ENCODE data around the gene PTPRG. TPM values are rescaled to one million over a fixed set of nuclear protein-coding genes. Genes with fewer than 3 reads are reported as not detected.

PTPRG gene
- total RNA-seq, 2 donors from 2014 or later, result 26.0 to 26.3 TPM

DNA sequence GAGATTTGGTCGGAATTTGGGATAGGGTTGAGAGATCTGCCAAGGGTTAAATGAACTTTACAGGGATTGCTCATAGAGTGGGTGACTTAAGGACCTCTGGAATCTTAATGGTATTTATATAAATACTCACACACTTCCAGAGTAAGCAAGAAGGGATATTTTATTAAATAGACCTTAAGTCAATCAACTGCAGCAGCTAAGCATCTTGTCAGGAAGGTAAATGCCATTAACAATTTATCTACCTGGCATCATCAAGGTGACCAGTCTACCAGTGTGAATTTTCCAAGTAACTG lies 688.1 kb downstream of the PTPRG start:
- H3K9me3 ChIP-seq, result no peaks in the 10 kb centered on the region
- DNase-seq, result no peak
- no peak overlapping the region for H3K27ac ChIP-seq
- no peak overlapping the region for H3K9ac ChIP-seq (ENCODE audit: low read depth in 2 of 2, low read length in 2 of 2)
- no peaks in the 10 kb centered on the region for H3K4me1 ChIP-seq
- no peaks in the 10 kb centered on the region for H3K36me3 ChIP-seq
- TF ChIP-seq, protein P1, sequence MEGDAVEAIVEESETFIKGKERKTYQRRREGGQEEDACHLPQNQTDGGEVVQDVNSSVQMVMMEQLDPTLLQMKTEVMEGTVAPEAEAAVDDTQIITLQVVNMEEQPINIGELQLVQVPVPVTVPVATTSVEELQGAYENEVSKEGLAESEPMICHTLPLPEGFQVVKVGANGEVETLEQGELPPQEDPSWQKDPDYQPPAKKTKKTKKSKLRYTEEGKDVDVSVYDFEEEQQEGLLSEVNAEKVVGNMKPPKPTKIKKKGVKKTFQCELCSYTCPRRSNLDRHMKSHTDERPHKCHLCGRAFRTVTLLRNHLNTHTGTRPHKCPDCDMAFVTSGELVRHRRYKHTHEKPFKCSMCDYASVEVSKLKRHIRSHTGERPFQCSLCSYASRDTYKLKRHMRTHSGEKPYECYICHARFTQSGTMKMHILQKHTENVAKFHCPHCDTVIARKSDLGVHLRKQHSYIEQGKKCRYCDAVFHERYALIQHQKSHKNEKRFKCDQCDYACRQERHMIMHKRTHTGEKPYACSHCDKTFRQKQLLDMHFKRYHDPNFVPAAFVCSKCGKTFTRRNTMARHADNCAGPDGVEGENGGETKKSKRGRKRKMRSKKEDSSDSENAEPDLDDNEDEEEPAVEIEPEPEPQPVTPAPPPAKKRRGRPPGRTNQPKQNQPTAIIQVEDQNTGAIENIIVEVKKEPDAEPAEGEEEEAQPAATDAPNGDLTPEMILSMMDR (IDR thresholded peaks at IDR 0.05), result no peak
- H3K4me3 ChIP-seq, result no peak overlapping the region
- no peaks in the 10 kb centered on the region for H3K27me3 ChIP-seq
- intact Hi-C loops (cut with DNase I), result no loop called here

DNA sequence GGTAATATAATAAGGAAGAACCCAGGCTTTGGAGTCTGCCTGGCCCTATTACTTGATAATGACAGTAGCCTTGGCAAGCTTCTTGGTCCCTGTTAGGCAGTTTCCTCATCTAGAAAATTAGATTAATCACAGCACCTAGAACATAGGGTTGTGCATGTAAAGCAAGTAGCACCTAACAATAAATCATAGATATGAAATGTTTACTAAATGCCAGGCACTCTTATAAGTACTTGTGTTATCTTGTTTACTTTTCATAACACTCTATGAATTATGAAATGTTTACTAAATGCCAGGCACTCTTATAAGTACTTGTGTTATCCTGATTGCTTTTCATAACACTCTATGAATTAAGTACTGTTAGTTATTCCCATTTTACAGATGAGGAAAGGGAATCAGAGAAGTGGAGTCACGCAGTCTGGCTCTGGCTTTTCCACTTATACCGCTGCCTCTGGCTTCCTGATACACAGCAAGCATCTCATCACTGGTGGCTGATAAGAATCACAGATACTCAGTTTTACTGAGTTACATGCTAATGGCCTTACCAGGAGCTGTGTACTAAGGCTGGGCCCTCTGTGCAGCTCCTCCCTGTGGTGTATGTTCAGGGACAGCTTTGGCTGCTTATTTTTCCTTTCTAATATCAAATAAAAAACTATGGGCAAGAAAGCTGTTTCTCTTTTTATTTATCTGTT lies 688.6 kb downstream of the PTPRG start:
- no peaks in the 10 kb centered on the region for H3K9me3 ChIP-seq
- no peak overlapping the region for H3K9ac ChIP-seq (ENCODE audit: low read depth in 2 of 2, low read length in 2 of 2)
- TF ChIP-seq, protein P1 (IDR thresholded peaks at IDR 0.05), result no peak
- no peak overlapping the region for H3K4me3 ChIP-seq
- intact Hi-C loops (cut with DNase I), result no loop called here
- H3K27ac ChIP-seq, result no peak overlapping the region
- DNase-seq, result no peak
- H3K36me3 ChIP-seq, result no peaks in the 10 kb centered on the region
- no peaks in the 10 kb centered on the region for H3K4me1 ChIP-seq
- no peaks in the 10 kb centered on the region for H3K27me3 ChIP-seq

DNA sequence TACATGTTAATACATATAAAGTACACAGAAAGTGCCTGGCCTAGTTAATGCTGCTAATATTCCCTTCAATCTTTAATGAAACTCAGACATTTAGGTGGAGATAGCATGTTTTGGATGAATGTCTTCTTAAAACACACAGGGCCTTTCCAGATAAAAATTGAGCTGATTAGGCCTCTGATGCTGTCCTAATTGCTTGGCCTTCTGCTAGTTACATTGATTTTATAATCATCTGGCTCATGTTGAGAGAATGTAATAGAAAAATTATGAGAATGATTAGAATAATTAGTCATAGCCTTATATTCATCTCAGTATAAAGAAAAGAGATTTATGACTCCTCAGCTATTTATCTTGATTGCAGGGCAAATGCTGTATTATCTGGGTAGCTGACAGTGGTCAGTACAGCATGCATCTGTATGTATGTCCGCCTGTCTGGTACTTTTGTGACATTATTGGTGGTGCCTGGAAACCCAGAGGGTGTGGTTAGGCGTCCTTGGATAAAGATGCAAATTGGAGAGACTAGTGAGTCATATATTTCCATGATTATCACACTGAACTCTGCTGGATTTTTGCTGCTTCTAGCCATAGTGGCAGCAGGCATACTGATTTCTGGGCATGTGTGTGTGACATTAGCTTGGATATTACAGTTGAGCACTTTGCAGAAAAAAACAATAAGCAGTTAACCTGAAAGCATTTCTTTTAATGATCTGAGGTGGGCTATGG lies 691.2 kb downstream of the PTPRG start:
- H3K4me1 ChIP-seq, result no peaks in the 10 kb centered on the region
- no peaks in the 10 kb centered on the region for H3K36me3 ChIP-seq
- intact Hi-C loops (cut with DNase I), result no loop called here
- no peaks in the 10 kb centered on the region for H3K9me3 ChIP-seq
- H3K27me3 ChIP-seq, result no peaks in the 10 kb centered on the region
- H3K4me3 ChIP-seq, result no peak overlapping the region
- no peak overlapping the region for H3K9ac ChIP-seq (ENCODE audit: low read depth in 2 of 2, low read length in 2 of 2)
- no peak overlapping the region for H3K27ac ChIP-seq
- no peak for DNase-seq
- TF ChIP-seq, protein P1 (IDR thresholded peaks at IDR 0.05), result no peak

DNA sequence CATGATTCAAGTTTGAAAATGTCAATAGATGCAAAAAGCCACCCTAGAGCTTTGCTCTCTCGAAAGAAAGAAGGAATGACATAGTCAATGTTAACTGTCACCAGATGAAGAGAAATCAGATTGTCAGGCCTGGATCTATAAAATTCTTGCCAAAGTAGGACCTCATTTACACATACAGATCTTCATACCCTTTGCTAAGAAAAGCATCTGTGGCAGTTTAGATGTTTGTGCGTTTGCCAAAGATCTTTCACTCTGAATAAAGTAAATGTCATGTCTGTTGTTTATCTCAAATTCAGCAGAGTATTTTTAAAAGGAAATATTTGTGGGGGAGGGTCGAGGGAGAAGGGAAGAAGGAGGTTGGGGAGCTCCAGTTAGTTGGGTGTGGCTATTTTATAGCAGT lies 692.6 kb downstream of the PTPRG start:
- H3K4me1 ChIP-seq, result no peaks in the 10 kb centered on the region
- no peaks in the 10 kb centered on the region for H3K36me3 ChIP-seq
- no peak overlapping the region for H3K27ac ChIP-seq
- H3K4me3 ChIP-seq, result no peak overlapping the region
- H3K27me3 ChIP-seq, result no peaks in the 10 kb centered on the region
- no peak overlapping the region for H3K9ac ChIP-seq (ENCODE audit: low read depth in 2 of 2, low read length in 2 of 2)
- no peak for DNase-seq
- no peaks in the 10 kb centered on the region for H3K9me3 ChIP-seq
- TF ChIP-seq, protein P1 (IDR thresholded peaks at IDR 0.05), result no peak
- intact Hi-C loops (cut with DNase I), result no loop called here

DNA sequence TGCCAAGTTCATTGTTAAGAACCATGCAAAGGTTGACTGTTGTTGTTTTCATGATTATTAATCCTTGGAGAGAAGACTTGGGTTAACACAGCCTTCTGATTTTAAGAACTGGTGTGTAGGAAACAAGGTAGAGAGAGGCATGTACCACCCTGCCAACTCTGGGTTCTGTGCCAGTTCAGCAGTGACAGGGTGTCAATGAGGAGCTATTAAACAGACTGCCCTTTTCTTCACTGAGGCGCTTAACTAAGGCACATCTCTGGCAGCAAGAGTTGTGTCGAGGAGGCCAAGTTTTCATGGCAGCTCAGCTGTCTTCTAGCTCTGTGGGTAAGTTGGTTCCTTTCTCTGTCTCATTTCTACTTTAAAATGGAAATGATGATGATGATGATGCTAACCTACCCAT lies 694.4 kb downstream of the PTPRG start:
- intact Hi-C loops (cut with DNase I), result no loop called here

More for the DNA sequence above, 694.4 kb downstream of the PTPRG start:
- no peak overlapping the region for H3K4me3 ChIP-seq
- no peak overlapping the region for H3K27ac ChIP-seq
- no peaks in the 10 kb centered on the region for H3K36me3 ChIP-seq
- H3K27me3 ChIP-seq, result no peaks in the 10 kb centered on the region
- TF ChIP-seq, protein P1 (IDR thresholded peaks at IDR 0.05), result no peak
- no peak for DNase-seq
- H3K9ac ChIP-seq (ENCODE audit: low read depth in 2 of 2, low read length in 2 of 2), result no peak overlapping the region
- H3K4me1 ChIP-seq, result no peaks in the 10 kb centered on the region
- H3K9me3 ChIP-seq, result no peaks in the 10 kb centered on the region
